ENCODE data around the gene NDOR1. TPM values are rescaled to one million over a fixed set of nuclear protein-coding genes. Genes with fewer than 3 reads are reported as not detected.

Gene NDOR1
- total RNA-seq, 1 donor from 2014 or later: 39.4 TPM

GRCh38 chr9:137223078-137223970 is 17.8 kb downstream of the NDOR1 start:
- Mint-ChIP-seq H3K9me3 (no peaks in the 10 kb centered on the region), H3K4me1 (peaks cover 4% of the 10 kb centered on the region), H3K27ac (ENCODE audit: unreplicated experiment) (peak overlapping the region; percentile 81), H3K27me3 (ENCODE audit: low read depth) (peaks cover 6% of the 10 kb centered on the region), H3K4me3 (peak overlapping the region; percentile 85), H3K36me3 (ENCODE audit: low read depth) (no peaks in the 10 kb centered on the region)
- TF ChIP-seq CTCF (conservative IDR thresholded peaks at IDR 0.05): no peak
- DNase-seq (ENCODE audit: low read depth, low spot score): peak; percentile 92

DNA sequence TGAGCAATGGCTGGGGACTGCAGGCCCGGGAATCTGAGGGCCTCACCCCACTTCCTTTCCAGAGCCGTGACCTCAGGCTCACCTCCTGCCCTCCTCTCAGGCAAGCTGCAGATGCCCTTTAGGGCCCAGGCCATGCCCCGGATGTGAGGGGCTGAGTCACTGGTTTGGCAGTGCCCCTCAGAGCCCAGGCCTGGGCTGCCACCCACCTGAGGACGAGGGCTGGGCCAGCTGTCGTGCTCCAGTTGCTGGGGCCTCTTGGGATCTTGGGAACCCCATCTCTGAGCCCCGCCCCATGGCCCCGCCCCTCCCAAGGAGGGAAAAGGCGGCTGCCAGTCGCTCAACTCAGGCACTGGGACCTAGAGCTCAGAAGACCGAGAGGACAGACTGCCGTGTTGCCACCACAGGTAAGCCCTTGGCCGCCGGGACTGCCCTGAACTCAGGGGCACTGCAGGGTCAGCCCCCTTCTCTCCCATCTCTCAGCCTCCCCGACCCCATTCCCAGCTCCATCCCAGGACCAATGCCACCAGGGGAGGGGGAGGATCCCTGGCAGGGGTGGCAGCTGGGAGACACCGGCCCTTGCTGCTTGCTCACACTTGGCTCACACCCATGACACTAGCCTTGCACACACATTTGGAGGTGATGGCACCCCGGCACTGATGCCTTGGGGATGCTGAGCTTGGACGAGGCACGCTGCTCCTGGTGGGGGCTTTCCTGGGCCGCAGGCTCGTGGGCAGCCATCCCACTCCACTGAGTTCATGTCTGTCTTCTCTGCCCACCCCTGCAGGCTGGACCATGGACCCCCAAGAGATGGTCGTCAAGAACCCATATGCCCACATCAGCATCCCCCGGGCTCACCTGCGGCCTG is 19.6 kb downstream of the NDOR1 start, which contains the start of gene CYSRT1:
CYSRT1 (plus strand) TSS at position 345 of the 865 bp plus-strand sequence; CDS start at position 793, 448 bp downstream.
- H3K9me3 Mint-ChIP-seq: no peaks in the 10 kb centered on the region
- H3K27ac Mint-ChIP-seq (ENCODE audit: unreplicated experiment): no peak within 1 kb of the TSS

GRCh38 chr9:137225699-137226331 is 20.3 kb downstream of the NDOR1 start:
- Mint-ChIP-seq H3K4me1 (peaks cover 4% of the 10 kb centered on the region), H3K9me3 (no peaks in the 10 kb centered on the region), H3K36me3 (ENCODE audit: low read depth) (no peaks in the 10 kb centered on the region), H3K4me3 (no peak overlapping the region), H3K27ac (ENCODE audit: unreplicated experiment) (no peak overlapping the region), H3K27me3 (ENCODE audit: low read depth) (peaks cover 6% of the 10 kb centered on the region)
- no peak for DNase-seq (ENCODE audit: low read depth, low spot score)
- no peak for TF ChIP-seq CTCF (conservative IDR thresholded peaks at IDR 0.05)

More for the DNA sequence above, 19.6 kb downstream of the NDOR1 start, which contains the start of gene CYSRT1:
- Mint-ChIP-seq H3K4me3 (peak within 1 kb of the TSS; percentile 85), H3K27me3 (ENCODE audit: low read depth) (peaks cover 6% of the 10 kb centered on the region), H3K36me3 (ENCODE audit: low read depth) (no peaks in the 10 kb centered on the region), H3K4me1 (peaks cover 4% of the 10 kb centered on the region)
- TF ChIP-seq CTCF (conservative IDR thresholded peaks at IDR 0.05): no peak
- DNase-seq (ENCODE audit: low read depth, low spot score): no peak

GRCh38 chr9:137226338-137227053 is 21.0 kb downstream of the NDOR1 start:
- no peaks in the 10 kb centered on the region for H3K36me3 Mint-ChIP-seq (ENCODE audit: low read depth)

More at GRCh38 chr9:137226338-137227053, 21.0 kb downstream of the NDOR1 start:
- Mint-ChIP-seq H3K4me1 (peaks cover 4% of the 10 kb centered on the region), H3K9me3 (no peaks in the 10 kb centered on the region), H3K27ac (ENCODE audit: unreplicated experiment) (no peak overlapping the region), H3K27me3 (ENCODE audit: low read depth) (peaks cover 6% of the 10 kb centered on the region), H3K4me3 (peak overlapping the region; percentile 34)
- no peak for TF ChIP-seq CTCF (conservative IDR thresholded peaks at IDR 0.05)
- DNase-seq (ENCODE audit: low read depth, low spot score): no peak
